ENCODE data around the gene CDK5RAP2.

DNA sequence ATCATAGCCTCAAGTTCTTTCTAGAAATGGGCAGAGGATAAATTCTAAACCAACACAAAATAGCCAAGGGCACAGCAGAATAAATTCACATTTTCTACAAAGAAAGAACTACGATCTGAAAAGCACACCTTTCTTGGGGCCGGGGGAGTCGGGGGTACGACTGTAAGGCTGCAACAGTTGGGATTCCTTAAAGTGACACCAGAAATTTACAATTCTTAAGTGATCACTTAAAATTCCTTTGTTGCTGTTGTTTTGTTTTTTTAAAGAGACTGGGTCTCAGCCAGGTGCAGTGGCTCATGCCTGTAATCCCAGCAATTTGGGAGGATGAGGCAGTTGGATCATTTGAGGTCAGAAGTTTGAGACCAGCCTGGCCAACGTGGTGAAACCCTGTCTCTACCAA lies 95.8 kb downstream of the CDK5RAP2 start:
- TF ChIP-seq, protein P1, sequence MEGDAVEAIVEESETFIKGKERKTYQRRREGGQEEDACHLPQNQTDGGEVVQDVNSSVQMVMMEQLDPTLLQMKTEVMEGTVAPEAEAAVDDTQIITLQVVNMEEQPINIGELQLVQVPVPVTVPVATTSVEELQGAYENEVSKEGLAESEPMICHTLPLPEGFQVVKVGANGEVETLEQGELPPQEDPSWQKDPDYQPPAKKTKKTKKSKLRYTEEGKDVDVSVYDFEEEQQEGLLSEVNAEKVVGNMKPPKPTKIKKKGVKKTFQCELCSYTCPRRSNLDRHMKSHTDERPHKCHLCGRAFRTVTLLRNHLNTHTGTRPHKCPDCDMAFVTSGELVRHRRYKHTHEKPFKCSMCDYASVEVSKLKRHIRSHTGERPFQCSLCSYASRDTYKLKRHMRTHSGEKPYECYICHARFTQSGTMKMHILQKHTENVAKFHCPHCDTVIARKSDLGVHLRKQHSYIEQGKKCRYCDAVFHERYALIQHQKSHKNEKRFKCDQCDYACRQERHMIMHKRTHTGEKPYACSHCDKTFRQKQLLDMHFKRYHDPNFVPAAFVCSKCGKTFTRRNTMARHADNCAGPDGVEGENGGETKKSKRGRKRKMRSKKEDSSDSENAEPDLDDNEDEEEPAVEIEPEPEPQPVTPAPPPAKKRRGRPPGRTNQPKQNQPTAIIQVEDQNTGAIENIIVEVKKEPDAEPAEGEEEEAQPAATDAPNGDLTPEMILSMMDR (conservative IDR thresholded peaks at IDR 0.05 in 1 of 2, IDR thresholded peaks at IDR 0.05 in 1 of 2; ENCODE audit: low read depth in 1 of 2, low read length in 2 of 2) = no peak
- TF ChIP-seq EZH2 (IDR thresholded peaks at IDR 0.05; ENCODE audit: low read length, missing control alignments) = no peak

Measured in fibroblast of lung (primary cell).